ENCODE data around the gene GRB7.

- no peak for TF ChIP-seq POLR2A (IDR thresholded peaks at IDR 0.05; ENCODE audit: low read depth, low read length)
- TF ChIP-seq CTCF (conservative IDR thresholded peaks at IDR 0.05; ENCODE audit: low read depth, low read length): no peak
- no peak for TF ChIP-seq SMC3 (IDR thresholded peaks at IDR 0.05; ENCODE audit: low read depth, low read length)
- TF ChIP-seq ELK1 (IDR thresholded peaks at IDR 0.05; ENCODE audit: borderline replicate concordance, low read depth, low read length): no peak
- TF ChIP-seq CEBPB (IDR thresholded peaks at IDR 0.05; ENCODE audit: low read depth, low read length): no peak
- no peak for TF ChIP-seq RAD21 (IDR thresholded peaks at IDR 0.05; ENCODE audit: low read length)
- no peak for TF ChIP-seq FOS (IDR thresholded peaks at IDR 0.05; ENCODE audit: low read depth, low read length)
- no peak for TF ChIP-seq CHD1 (IDR thresholded peaks at IDR 0.05; ENCODE audit: low read depth, low read length)
- TF ChIP-seq RFX5 (IDR thresholded peaks at IDR 0.05; ENCODE audit: low read depth, low read length): no peak
These were observed 18.8 kb downstream of the GRB7 start for GRCh38 chr17:39756380-39757079.

Data from IMR-90 (cell line).